ENCODE results near the gene PSTPIP1. TPM values are rescaled to one million over a fixed set of nuclear protein-coding genes. Genes with fewer than 3 reads are reported as not detected.

Gene PSTPIP1
- total and polyA plus RNA-seq, 5 donors from 2014 or later, result 41.3 to 169 (median 47.8) TPM

- Mint-ChIP-seq H3K4me3 (peak overlapping the region; percentile 86 to 93 (median 90)), H3K9me3 (peaks cover 0 to 2% (median 0%) of the 10 kb centered on the region in 7 donors), H3K4me1 (peaks cover 0 to 21% (median 18%) of the 10 kb centered on the region in 4 donors), H3K36me3 (no peaks in the 10 kb centered on the region), H3K27ac (peak overlapping the region; percentile 5 to 67 (median 65)), H3K27me3 (peaks cover 15% of the 10 kb centered on the region)
- Histone ChIP-seq H3K4me1 (ENCODE audit: control insufficient read depth, insufficient read depth, low read length, poor library complexity, severe bottlenecking) (peaks cover 14% of the 10 kb centered on the region), H3K4me3 (ENCODE audit: low read depth, low read length) (peak overlapping the region; percentile 51), H3K36me3 (ENCODE audit: control insufficient read depth, insufficient read depth, low read length) (no peaks in the 10 kb centered on the region), H3K27me3 (ENCODE audit: control insufficient read depth, insufficient read depth, low read length) (no peaks in the 10 kb centered on the region), H3K9me3 (ENCODE audit: control insufficient read depth in 2 of 2, low read length in 2 of 2) (no peaks in the 10 kb centered on the region), H3K27ac (ENCODE audit: insufficient read depth, low read length, poor library complexity, severe bottlenecking) (peak overlapping the region; percentile 7)
- ATAC-seq (ENCODE audit: low read depth in 2 of 2), result no peak
- DNase-seq, result no peak
These were observed 76.6 kb downstream of the PSTPIP1 start for GRCh38 chr15:77071305-77072223.

GRCh38 chr15:77074350-77074749 lies 79.4 kb downstream of the PSTPIP1 start:
- Histone ChIP-seq H3K36me3 (ENCODE audit: control insufficient read depth, insufficient read depth, low read length) (no peaks in the 10 kb centered on the region), H3K4me1 (ENCODE audit: control insufficient read depth, insufficient read depth, low read length, poor library complexity, severe bottlenecking) (peaks cover 14% of the 10 kb centered on the region), H3K9me3 (ENCODE audit: control insufficient read depth in 2 of 2, low read length in 2 of 2) (no peaks in the 10 kb centered on the region), H3K27ac (ENCODE audit: insufficient read depth, low read length, poor library complexity, severe bottlenecking) (no peak overlapping the region), H3K27me3 (ENCODE audit: control insufficient read depth, insufficient read depth, low read length) (no peaks in the 10 kb centered on the region), H3K4me3 (ENCODE audit: low read depth, low read length) (no peak overlapping the region)
- Mint-ChIP-seq H3K4me3 (no peak overlapping the region), H3K4me1 (peaks cover 0 to 20% (median 13%) of the 10 kb centered on the region in 4 donors), H3K36me3 (no peaks in the 10 kb centered on the region), H3K27me3 (peaks cover 14% of the 10 kb centered on the region), H3K27ac (no peak overlapping the region), H3K9me3 (peaks cover 0 to 2% (median 0%) of the 10 kb centered on the region in 7 donors)
- ATAC-seq (ENCODE audit: low read depth in 2 of 2) (no peak), DNase-seq (no peak)

DNA sequence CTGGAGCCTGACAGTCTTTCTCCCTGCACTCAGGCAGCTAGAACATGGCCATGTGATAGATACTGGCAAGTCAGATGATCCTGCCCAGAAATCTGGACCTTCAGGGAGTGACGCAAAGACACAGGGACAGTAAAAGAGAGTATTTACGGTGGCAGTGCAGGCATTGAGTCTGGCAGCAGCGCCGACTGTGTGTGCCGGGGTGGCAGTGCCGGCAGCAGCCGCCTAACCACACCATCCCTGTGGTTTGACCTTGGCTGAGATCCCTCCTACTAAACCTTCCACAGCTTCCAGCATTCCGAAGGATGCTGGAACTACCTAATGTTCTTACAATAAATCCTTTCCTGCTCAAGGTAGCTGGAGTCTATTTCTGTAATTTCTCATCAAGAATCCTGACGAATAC lies 80.6 kb downstream of the PSTPIP1 start:
- Histone ChIP-seq H3K27me3 (ENCODE audit: control insufficient read depth, insufficient read depth, low read length) (no peaks in the 10 kb centered on the region), H3K36me3 (ENCODE audit: control insufficient read depth, insufficient read depth, low read length) (no peaks in the 10 kb centered on the region), H3K4me3 (ENCODE audit: low read depth, low read length) (no peak overlapping the region), H3K9me3 (ENCODE audit: control insufficient read depth in 2 of 2, low read length in 2 of 2) (no peaks in the 10 kb centered on the region), H3K27ac (ENCODE audit: insufficient read depth, low read length, poor library complexity, severe bottlenecking) (no peak overlapping the region), H3K4me1 (ENCODE audit: control insufficient read depth, insufficient read depth, low read length, poor library complexity, severe bottlenecking) (peaks cover 5% of the 10 kb centered on the region)
- Mint-ChIP-seq H3K27ac (no peak overlapping the region), H3K4me1 (peaks cover 0 to 11% (median 5%) of the 10 kb centered on the region in 4 donors), H3K9me3 (peaks cover 0 to 2% (median 0%) of the 10 kb centered on the region in 7 donors), H3K4me3 (peak overlapping the region in 1 of 4 donors; percentile 10), H3K36me3 (no peaks in the 10 kb centered on the region), H3K27me3 (peaks cover 11% of the 10 kb centered on the region)
- ATAC-seq (ENCODE audit: low read depth in 2 of 2) (no peak), DNase-seq (no peak)

GRCh38 chr15:77076323-77076915 lies 81.5 kb downstream of the PSTPIP1 start:
- DNase-seq (no peak), ATAC-seq (ENCODE audit: low read depth in 2 of 2) (no peak)
- peaks cover 0 to 7% (median 3%) of the 10 kb centered on the region in 4 donors for H3K4me1 Mint-ChIP-seq
- H3K4me3 Mint-ChIP-seq, result no peak overlapping the region
- H3K9me3 Mint-ChIP-seq, result peaks cover 0 to 2% (median 0%) of the 10 kb centered on the region in 7 donors
- peaks cover 12% of the 10 kb centered on the region for H3K27me3 Mint-ChIP-seq
- no peak overlapping the region for H3K27ac Mint-ChIP-seq
- H3K27me3 ChIP-seq (ENCODE audit: control insufficient read depth, insufficient read depth, low read length), result no peaks in the 10 kb centered on the region
- H3K4me1 ChIP-seq (ENCODE audit: control insufficient read depth, insufficient read depth, low read length, poor library complexity, severe bottlenecking), result no peaks in the 10 kb centered on the region
- no peak overlapping the region for H3K27ac ChIP-seq (ENCODE audit: insufficient read depth, low read length, poor library complexity, severe bottlenecking)
- H3K36me3 ChIP-seq (ENCODE audit: control insufficient read depth, insufficient read depth, low read length), result no peaks in the 10 kb centered on the region
- H3K4me3 ChIP-seq (ENCODE audit: low read depth, low read length), result no peak overlapping the region
- no peaks in the 10 kb centered on the region for H3K9me3 ChIP-seq (ENCODE audit: control insufficient read depth in 2 of 2, low read length in 2 of 2)
- no peaks in the 10 kb centered on the region for H3K36me3 Mint-ChIP-seq

GRCh38 chr15:77081971-77082370 lies 87.0 kb downstream of the PSTPIP1 start:
- DNase-seq, result no peak
- Histone ChIP-seq H3K27me3 (ENCODE audit: control insufficient read depth, insufficient read depth, low read length) (no peaks in the 10 kb centered on the region), H3K4me1 (ENCODE audit: control insufficient read depth, insufficient read depth, low read length, poor library complexity, severe bottlenecking) (peaks cover 6% of the 10 kb centered on the region), H3K4me3 (ENCODE audit: low read depth, low read length) (no peak overlapping the region), H3K27ac (ENCODE audit: insufficient read depth, low read length, poor library complexity, severe bottlenecking) (no peak overlapping the region), H3K36me3 (ENCODE audit: control insufficient read depth, insufficient read depth, low read length) (no peaks in the 10 kb centered on the region), H3K9me3 (ENCODE audit: control insufficient read depth in 2 of 2, low read length in 2 of 2) (no peaks in the 10 kb centered on the region)
- no peak for ATAC-seq (ENCODE audit: low read depth in 2 of 2)
- Mint-ChIP-seq H3K9me3 (no peaks in the 10 kb centered on the region), H3K4me3 (no peak overlapping the region), H3K36me3 (no peaks in the 10 kb centered on the region), H3K4me1 (peaks cover 0 to 18% (median 7%) of the 10 kb centered on the region in 4 donors), H3K27me3 (peaks cover 11% of the 10 kb centered on the region), H3K27ac (no peak overlapping the region)

- H3K4me1 ChIP-seq (ENCODE audit: control insufficient read depth, insufficient read depth, low read length, poor library complexity, severe bottlenecking), result peaks cover 6% of the 10 kb centered on the region
- Mint-ChIP-seq H3K36me3 (no peaks in the 10 kb centered on the region), H3K4me3 (peak overlapping the region in 3 of 4 donors; percentile 57 to 81 (median 62)), H3K9me3 (peaks cover 0 to 2% (median 0%) of the 10 kb centered on the region in 7 donors), H3K27ac (peak overlapping the region; percentile 5 to 56 (median 48)), H3K27me3 (peaks cover 11% of the 10 kb centered on the region), H3K4me1 (peaks cover 0 to 18% (median 7%) of the 10 kb centered on the region in 4 donors)
- H3K27me3 ChIP-seq (ENCODE audit: control insufficient read depth, insufficient read depth, low read length), result no peaks in the 10 kb centered on the region
- ATAC-seq (ENCODE audit: low read depth in 2 of 2) (peak; percentile 89 to 91), DNase-seq (peak; percentile 13 to 73 (median 27))
- no peaks in the 10 kb centered on the region for H3K36me3 ChIP-seq (ENCODE audit: control insufficient read depth, insufficient read depth, low read length)
- H3K27ac ChIP-seq (ENCODE audit: insufficient read depth, low read length, poor library complexity, severe bottlenecking), result no peak overlapping the region
- H3K4me3 ChIP-seq (ENCODE audit: low read depth, low read length), result no peak overlapping the region
- no peaks in the 10 kb centered on the region for H3K9me3 ChIP-seq (ENCODE audit: control insufficient read depth in 2 of 2, low read length in 2 of 2)
These were observed 88.6 kb downstream of the PSTPIP1 start for GRCh38 chr15:77083381-77084160.

GRCh38 chr15:77084436-77084835 lies 89.5 kb downstream of the PSTPIP1 start:
- Mint-ChIP-seq H3K4me3 (peak overlapping the region in 1 of 4 donors; percentile 81), H3K9me3 (peaks cover 0 to 2% (median 0%) of the 10 kb centered on the region in 7 donors), H3K36me3 (no peaks in the 10 kb centered on the region), H3K4me1 (peaks cover 0 to 18% (median 7%) of the 10 kb centered on the region in 4 donors), H3K27me3 (peaks cover 11% of the 10 kb centered on the region), H3K27ac (no peak overlapping the region)
- DNase-seq (no peak), ATAC-seq (ENCODE audit: low read depth in 2 of 2) (no peak)
- H3K27me3 ChIP-seq (ENCODE audit: control insufficient read depth, insufficient read depth, low read length), result no peaks in the 10 kb centered on the region
- H3K4me3 ChIP-seq (ENCODE audit: low read depth, low read length), result no peak overlapping the region
- peaks cover 6% of the 10 kb centered on the region for H3K4me1 ChIP-seq (ENCODE audit: control insufficient read depth, insufficient read depth, low read length, poor library complexity, severe bottlenecking)
- H3K9me3 ChIP-seq (ENCODE audit: control insufficient read depth in 2 of 2, low read length in 2 of 2), result no peaks in the 10 kb centered on the region
- H3K36me3 ChIP-seq (ENCODE audit: control insufficient read depth, insufficient read depth, low read length), result no peaks in the 10 kb centered on the region
- no peak overlapping the region for H3K27ac ChIP-seq (ENCODE audit: insufficient read depth, low read length, poor library complexity, severe bottlenecking)

All from CD4-positive, CD25-positive, alpha-beta regulatory T cell (primary cell).